Hepatocyte (in vitro differentiated cells): ENCODE results near the gene DYRK3. TPM values are rescaled to one million over a fixed set of nuclear protein-coding genes. Genes with fewer than 3 reads are reported as not detected.

Experiments
- DNase-seq: peaks from one replicate; pipeline ENCODE4 v3.0.0-alpha.2; 2016; ENCODE audit warnings: low spot score
- H2AFZ ChIP-seq: fragments of 200-600 bp; sonication (generic); 2 replicates; pipeline ENCODE4 v1.6.0; 2016; ENCODE audit warnings: antibody characterized with exemption, mild to moderate bottlenecking
- H3K27ac ChIP-seq: fragments of 200-600 bp; sonication (generic); 2 replicates; pipeline ENCODE4 v1.5.1; 2016; ENCODE audit warnings: mild to moderate bottlenecking
- H3K27me3 ChIP-seq: fragments of 200-600 bp; sonication (generic); 2 replicates; pipeline ENCODE4 v1.6.1; 2016
- H3K36me3 ChIP-seq: fragments of 200-600 bp; sonication (generic); replicated peaks from 2 replicates; pipeline ENCODE4 v1.5.1; 2016; ENCODE audit warnings: low read depth; ENCODE audit not compliant: insufficient read depth
- H3K4me1 ChIP-seq: fragments of 200-600 bp; sonication (generic); 2 replicates; pipeline ENCODE4 v1.5.1; 2016; ENCODE audit warnings: mild to moderate bottlenecking, moderate library complexity; ENCODE audit not compliant: insufficient read depth
- H3K4me2 ChIP-seq: fragments of 200-600 bp; sonication (generic); 2 replicates; pipeline ENCODE4 v1.6.0; 2016
- H3K4me3 ChIP-seq: fragments of 200-600 bp; sonication (generic); 2 replicates; pipeline ENCODE4 v1.5.1; 2016; ENCODE audit warnings: mild to moderate bottlenecking
- H3K79me2 ChIP-seq: fragments of 200-600 bp; sonication (generic); 2 replicates; pipeline ENCODE4 v1.6.0; 2017; ENCODE audit warnings: mild to moderate bottlenecking
- H3K9me2 ChIP-seq: fragments of 200-600 bp; sonication (generic); replicated peaks from 2 replicates; pipeline ENCODE4 v1.6.0; 2017; ENCODE audit warnings: mild to moderate bottlenecking; ENCODE audit not compliant: insufficient read depth
- H3K9me3 ChIP-seq: fragments of 200-600 bp; sonication (generic); 2 replicates; pipeline ENCODE4 v1.5.1; 2016; ENCODE audit warnings: low read depth, mild to moderate bottlenecking
- H4K20me1 ChIP-seq: fragments of 200-600 bp; sonication (generic); 2 replicates; pipeline ENCODE4 v1.6.0; 2016; ENCODE audit warnings: mild to moderate bottlenecking; ENCODE audit not compliant: insufficient read depth, poor library complexity, severe bottlenecking
- CTCF ChIP-seq: fragments of 200-600 bp; sonication (generic); IDR thresholded peaks from 2 replicates; pipeline ENCODE4 v1.5.1; 2016; ENCODE audit warnings: antibody characterized with exemption, mild to moderate bottlenecking; ENCODE audit not compliant: poor library complexity
- EZH2 ChIP-seq: fragments of 200-600 bp; sonication (generic); IDR thresholded peaks from 2 replicates; pipeline ENCODE4 v1.6.1; 2016; ENCODE audit warnings: antibody characterized with exemption, mild to moderate bottlenecking, borderline replicate concordance
- EZH2phosphoT487 ChIP-seq: fragments of 200-600 bp; sonication (generic); IDR thresholded peaks from one replicate; pipeline ENCODE4 v1.6.1; 2018; ENCODE audit warnings: antibody characterized with exemption, mild to moderate bottlenecking, low read depth, moderate library complexity; ENCODE audit not compliant: unreplicated experiment, severe bottlenecking
- WGBS: methylation state at CpG from one replicate; pipeline ENCODE4 v1.1.6; 2016; ENCODE audit warnings: low lambda C conversion rate; ENCODE audit errors: missing lambda C conversion rate; 5-methylcytosine and 5-hydroxymethylcytosine counted together
- polyA plus RNA-seq: library from polyadenylated mRNA; unstranded; fragments of >200 nt; fragmentation: Nextera tagmentation; extraction: Ambion mirVana; gene quantifications from 2 replicates; pipeline ENCODE4 v1.2.1, GENCODE V29; 2016
- total RNA-seq: library from RNA; depleted of rRNA; stranded (reverse); fragments of >200 nt; gene quantifications from 2 replicates; pipeline ENCODE4 v1.2.3, GENCODE V29; 2014

DYRK3 gene
- total and polyA plus RNA-seq, 2 experiments from 2014 or later, result 5.8 to 6.2 TPM

GRCh38 chr1:206698011-206698410 is 62.7 kb downstream of the DYRK3 start:
- Histone ChIP-seq H3K4me3 (no peak overlapping the region), H3K4me1 (peaks cover 31% of the 10 kb centered on the region), H3K4me2 (no peak overlapping the region), H3K36me3 (no peaks in the 10 kb centered on the region), H4K20me1 (peaks cover 100% of the 10 kb centered on the region), H3K9me3 (no peaks in the 10 kb centered on the region), H3K27me3 (no peaks in the 10 kb centered on the region), H3K27ac (no peak overlapping the region), H2AFZ (no peak overlapping the region), H3K79me2 (peaks cover 100% of the 10 kb centered on the region), H3K9me2 (no peaks in the 10 kb centered on the region)
- no peak for DNase-seq
- TF ChIP-seq EZH2phosphoT487 (no peak), EZH2 (no peak), CTCF (no peak)
- WGBS, result 92% methylated on average over 2 of the region's 2 CpGs

Other genes starting within 250 kb of the DYRK3 start
- gene IKBKE, start 165.1 kb upstream of the DYRK3 start, total RNA-seq, result 6.4 and 7.3 TPM in 2 replicates
- 5.9 and 6.4 TPM in 2 replicates for gene IKBKE, start 165.1 kb upstream of the DYRK3 start, polyA plus RNA-seq
- 2.0 TPM in 2 replicates for gene RASSF5, start 128.0 kb upstream of the DYRK3 start, total RNA-seq
- gene RASSF5, start 128.0 kb upstream of the DYRK3 start, polyA plus RNA-seq, result 1.6 and 2.3 TPM in 2 replicates
- gene EIF2D, start 23.1 kb upstream of the DYRK3 start, total RNA-seq, result 30.1 and 40.4 TPM in 2 replicates
- gene EIF2D, start 23.1 kb upstream of the DYRK3 start, polyA plus RNA-seq, result 25.7 and 27.7 TPM in 2 replicates
- gene MAPKAPK2, start 49.4 kb downstream of the DYRK3 start, total RNA-seq, result 38.9 and 39.4 TPM in 2 replicates
- gene MAPKAPK2, start 49.4 kb downstream of the DYRK3 start, polyA plus RNA-seq, result 12.8 and 13.3 TPM in 2 replicates
- 0.28 and 0.37 TPM in 2 replicates for gene IL19, start 135.2 kb downstream of the DYRK3 start, total RNA-seq
- not detected in 2 replicates for gene IL19, start 135.2 kb downstream of the DYRK3 start, polyA plus RNA-seq
- not detected in 2 replicates for gene IL10, start 137.0 kb downstream of the DYRK3 start, total RNA-seq
- gene IL10, start 137.0 kb downstream of the DYRK3 start, polyA plus RNA-seq, result 0.49 and 0.50 TPM in 2 replicates
- not detected in 2 replicates for gene IL20, start 230.1 kb downstream of the DYRK3 start, total RNA-seq
- gene IL20, start 230.1 kb downstream of the DYRK3 start, polyA plus RNA-seq, result not detected in 2 replicates